Subcutaneous abdominal adipose tissue (tissue), 5 donors: ENCODE results near the gene ANO2.

Experiments used
- H3K27ac ChIP-seq: one replicate; pipeline ENCODE4 v1.7.0; 2013; ENCODE audit warnings: low read depth, mild to moderate bottlenecking, inconsistent platforms, low read length, moderate library complexity
- H3K27me3 ChIP-seq, 5 donors: one replicate each; pipeline ENCODE4 v1.7.0; 2013; ENCODE audit warnings: low read length in 5 of 5, inconsistent platforms in 1 of 5; ENCODE audit not compliant: control insufficient read depth in 5 of 5, insufficient read depth in 4 of 5
- H3K36me3 ChIP-seq, 5 donors: one replicate each; pipeline ENCODE4 v1.7.0; 2013; ENCODE audit warnings: low read length in 5 of 5; ENCODE audit not compliant: control insufficient read depth in 5 of 5, insufficient read depth in 5 of 5
- H3K4me1 ChIP-seq, 5 donors: one replicate each; pipeline ENCODE4 v1.7.0; 2013; ENCODE audit warnings: low read length in 5 of 5, mild to moderate bottlenecking in 3 of 5, moderate library complexity in 1 of 5; ENCODE audit not compliant: control insufficient read depth in 5 of 5, insufficient read depth in 5 of 5
- H3K4me3 ChIP-seq, 5 donors: one replicate each; pipeline ENCODE4 v1.7.0; 2013; ENCODE audit warnings: low read length in 5 of 5, low read depth in 1 of 5
- H3K9ac ChIP-seq, 5 donors: one replicate each; pipeline ENCODE4 v1.7.0; 2013; ENCODE audit warnings: low read length in 5 of 5, mild to moderate bottlenecking in 4 of 5, moderate library complexity in 3 of 5
- H3K9me3 ChIP-seq, 5 donors: one replicate each; pipeline ENCODE4 v1.7.0; 2013; ENCODE audit warnings: low read length in 5 of 5; ENCODE audit not compliant: control insufficient read depth in 5 of 5
- donor health status: healthy.
- donor health status: healthy.
- donor health status: healthy.
- donor health status: healthy.
- donor health status: healthy.

The ANO2 gene

GRCh38 chr12:5535541-5535940 is 409.5 kb downstream of the ANO2 start:
- Histone ChIP-seq H3K4me3 (no peak overlapping the region), H3K27me3 (peaks cover 0 to 7% (median 0%) of the 10 kb centered on the region in 5 donors), H3K9me3 (peaks cover 0 to 7% (median 0%) of the 10 kb centered on the region in 5 donors), H3K9ac (no peak overlapping the region), H3K27ac (no peak overlapping the region), H3K4me1 (no peaks in the 10 kb centered on the region), H3K36me3 (no peaks in the 10 kb centered on the region)

- Histone ChIP-seq H3K27ac (no peak overlapping the region), H3K27me3 (peaks cover 0 to 7% (median 0%) of the 10 kb centered on the region in 5 donors), H3K9me3 (peaks cover 0 to 7% (median 0%) of the 10 kb centered on the region in 5 donors), H3K9ac (no peak overlapping the region), H3K36me3 (no peaks in the 10 kb centered on the region), H3K4me3 (no peak overlapping the region), H3K4me1 (no peaks in the 10 kb centered on the region)
These were observed 410.4 kb downstream of the ANO2 start for GRCh38 chr12:5534426-5535199.

DNA sequence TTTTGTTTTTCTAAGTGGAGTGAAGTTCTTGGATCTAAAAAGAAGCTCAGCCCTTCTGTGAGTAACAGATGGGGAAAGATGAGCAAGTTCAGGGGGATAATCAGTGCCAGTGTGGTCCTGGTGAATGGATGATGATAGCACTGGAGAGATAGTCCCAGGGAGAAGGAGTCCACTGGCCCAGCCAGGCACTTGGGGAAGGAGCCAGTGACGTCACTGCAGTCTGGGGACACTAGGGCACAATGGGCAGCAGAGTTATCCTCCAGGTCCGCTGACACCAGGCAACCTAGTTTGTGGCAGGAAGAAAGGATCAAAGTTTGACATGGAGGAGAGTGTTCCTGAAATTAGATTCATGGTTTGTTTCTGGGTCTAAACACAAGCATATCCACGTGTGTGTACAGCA is 411.7 kb downstream of the ANO2 start:
- Histone ChIP-seq H3K36me3 (no peaks in the 10 kb centered on the region), H3K4me1 (no peaks in the 10 kb centered on the region), H3K9me3 (peaks cover 0 to 7% (median 0%) of the 10 kb centered on the region in 5 donors), H3K27me3 (peaks cover 0 to 7% (median 0%) of the 10 kb centered on the region in 5 donors), H3K27ac (no peak overlapping the region), H3K9ac (no peak overlapping the region), H3K4me3 (no peak overlapping the region)

DNA sequence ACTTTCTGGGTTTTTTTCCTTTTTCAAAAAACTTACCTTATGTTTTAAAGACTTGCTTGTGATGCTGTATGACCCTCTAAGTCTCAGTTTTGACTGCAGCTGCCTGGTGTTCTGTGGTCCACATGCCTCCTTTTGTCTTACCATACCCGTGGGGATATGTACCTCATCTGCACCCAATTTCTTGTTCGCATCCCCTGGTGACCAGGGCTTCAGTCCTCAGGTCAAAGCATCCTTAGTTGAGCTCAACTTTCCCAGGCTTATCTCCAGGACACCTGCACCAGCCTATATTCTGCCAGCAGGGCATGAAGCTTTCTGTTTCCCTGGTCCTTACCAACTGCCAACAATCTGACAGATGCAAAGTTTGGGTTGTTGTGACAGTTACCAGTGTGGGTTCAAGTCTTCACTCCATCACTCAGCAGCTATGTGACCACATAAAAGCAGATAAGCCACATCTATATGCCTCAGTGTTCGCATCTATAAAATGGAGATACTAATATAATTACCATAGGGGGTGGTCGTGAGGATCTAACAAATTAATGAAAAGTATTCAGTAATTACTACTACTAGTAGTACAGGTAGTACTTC is 419.2 kb downstream of the ANO2 start:
- Histone ChIP-seq H3K27me3 (no peaks in the 10 kb centered on the region), H3K4me1 (no peaks in the 10 kb centered on the region), H3K4me3 (no peak overlapping the region), H3K9ac (no peak overlapping the region), H3K27ac (no peak overlapping the region), H3K9me3 (no peaks in the 10 kb centered on the region), H3K36me3 (no peaks in the 10 kb centered on the region)

- H3K27me3 ChIP-seq, result no peaks in the 10 kb centered on the region
- H3K27ac ChIP-seq, result no peak overlapping the region
- no peaks in the 10 kb centered on the region for H3K36me3 ChIP-seq
- no peak overlapping the region for H3K9ac ChIP-seq
- no peaks in the 10 kb centered on the region for H3K9me3 ChIP-seq
- no peaks in the 10 kb centered on the region for H3K4me1 ChIP-seq
- no peak overlapping the region for H3K4me3 ChIP-seq
These were observed 420.2 kb downstream of the ANO2 start for GRCh38 chr12:5524769-5525436.

DNA sequence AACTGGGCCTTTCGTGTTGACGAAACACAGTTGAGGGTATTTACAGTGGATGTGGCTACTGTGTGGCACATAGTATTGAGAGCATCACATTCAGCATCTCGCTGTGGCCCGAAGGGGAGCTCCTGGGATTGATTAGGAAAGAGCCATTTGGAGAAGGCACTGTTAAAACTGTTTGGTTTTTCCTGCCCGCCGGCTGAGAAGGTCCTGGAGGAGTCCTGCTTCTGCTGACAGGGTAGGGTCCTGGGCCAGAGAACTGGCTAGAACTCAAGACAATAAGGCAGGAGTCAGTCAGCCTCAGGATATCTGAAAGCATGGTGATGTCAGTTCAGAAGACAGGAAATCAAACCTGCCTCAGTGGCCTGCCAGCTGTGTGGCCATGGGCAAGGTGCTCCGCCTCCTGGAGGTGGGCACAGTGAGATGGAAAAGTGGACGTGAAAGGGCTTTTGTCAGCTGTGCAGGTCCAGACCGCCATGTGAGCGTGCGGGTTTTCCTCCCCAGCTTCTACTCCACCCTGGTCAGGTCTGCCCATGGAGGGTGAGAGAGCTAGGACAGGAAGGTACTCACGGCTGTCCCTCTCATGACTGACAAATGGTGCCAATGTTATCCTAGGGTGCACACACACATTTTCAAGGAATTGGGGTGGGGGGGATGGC is 420.8 kb downstream of the ANO2 start:
- H3K4me3 ChIP-seq, result no peak overlapping the region
- H3K36me3 ChIP-seq, result no peaks in the 10 kb centered on the region
- H3K27ac ChIP-seq, result no peak overlapping the region
- no peaks in the 10 kb centered on the region for H3K9me3 ChIP-seq
- no peak overlapping the region for H3K9ac ChIP-seq
- H3K4me1 ChIP-seq, result no peaks in the 10 kb centered on the region
- H3K27me3 ChIP-seq, result no peaks in the 10 kb centered on the region

DNA sequence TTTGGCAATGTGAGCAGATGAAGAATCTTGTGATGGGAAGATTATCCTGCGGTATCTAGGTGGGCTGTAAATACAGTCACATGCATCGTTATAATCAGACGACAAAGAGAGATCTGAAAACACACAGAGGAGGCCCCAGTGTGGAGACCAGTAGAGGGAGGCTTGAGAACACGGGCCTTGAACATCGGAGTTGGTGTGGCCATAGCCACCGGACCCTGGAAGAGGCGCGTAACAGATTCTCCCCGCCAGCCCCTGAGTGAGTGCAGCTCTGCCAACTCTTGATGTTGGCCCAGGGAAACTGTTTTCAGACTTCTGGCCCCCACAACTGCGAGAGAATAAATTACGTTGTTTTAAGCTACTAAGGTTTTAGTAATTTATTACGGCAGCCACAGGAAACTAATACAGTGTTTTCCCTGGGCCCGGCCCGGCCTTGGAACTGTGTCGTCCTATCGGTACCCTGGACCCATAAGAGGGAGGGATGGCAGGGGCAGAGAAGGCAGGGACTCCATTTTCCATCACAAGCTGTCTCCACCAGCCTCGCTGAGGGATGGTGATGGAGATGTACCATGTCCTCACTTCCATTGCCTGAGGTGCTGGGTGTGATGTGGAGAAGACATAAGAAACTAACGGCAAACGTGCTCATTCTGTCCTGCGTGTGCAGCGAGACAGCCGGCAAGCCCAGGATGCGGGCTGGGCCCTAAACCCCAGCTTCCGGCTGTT is 421.5 kb downstream of the ANO2 start:
- Histone ChIP-seq H3K27me3 (no peaks in the 10 kb centered on the region), H3K27ac (no peak overlapping the region), H3K4me1 (no peaks in the 10 kb centered on the region), H3K4me3 (no peak overlapping the region), H3K9ac (no peak overlapping the region), H3K36me3 (no peaks in the 10 kb centered on the region), H3K9me3 (no peaks in the 10 kb centered on the region)

- Histone ChIP-seq H3K27ac (no peak overlapping the region), H3K27me3 (no peaks in the 10 kb centered on the region), H3K4me1 (no peaks in the 10 kb centered on the region), H3K9me3 (no peaks in the 10 kb centered on the region), H3K9ac (no peak overlapping the region), H3K4me3 (no peak overlapping the region), H3K36me3 (no peaks in the 10 kb centered on the region)
These were observed 422.4 kb downstream of the ANO2 start for GRCh38 chr12:5522432-5523335.
